ENCODE results near the gene PSMA5.
"Not testable (repeated sequence)": the region's sequence is repeated elsewhere in the genome, so short reads cannot be mapped to it uniquely, and the experiment has no call there.

PSMA5 gene

DNA sequence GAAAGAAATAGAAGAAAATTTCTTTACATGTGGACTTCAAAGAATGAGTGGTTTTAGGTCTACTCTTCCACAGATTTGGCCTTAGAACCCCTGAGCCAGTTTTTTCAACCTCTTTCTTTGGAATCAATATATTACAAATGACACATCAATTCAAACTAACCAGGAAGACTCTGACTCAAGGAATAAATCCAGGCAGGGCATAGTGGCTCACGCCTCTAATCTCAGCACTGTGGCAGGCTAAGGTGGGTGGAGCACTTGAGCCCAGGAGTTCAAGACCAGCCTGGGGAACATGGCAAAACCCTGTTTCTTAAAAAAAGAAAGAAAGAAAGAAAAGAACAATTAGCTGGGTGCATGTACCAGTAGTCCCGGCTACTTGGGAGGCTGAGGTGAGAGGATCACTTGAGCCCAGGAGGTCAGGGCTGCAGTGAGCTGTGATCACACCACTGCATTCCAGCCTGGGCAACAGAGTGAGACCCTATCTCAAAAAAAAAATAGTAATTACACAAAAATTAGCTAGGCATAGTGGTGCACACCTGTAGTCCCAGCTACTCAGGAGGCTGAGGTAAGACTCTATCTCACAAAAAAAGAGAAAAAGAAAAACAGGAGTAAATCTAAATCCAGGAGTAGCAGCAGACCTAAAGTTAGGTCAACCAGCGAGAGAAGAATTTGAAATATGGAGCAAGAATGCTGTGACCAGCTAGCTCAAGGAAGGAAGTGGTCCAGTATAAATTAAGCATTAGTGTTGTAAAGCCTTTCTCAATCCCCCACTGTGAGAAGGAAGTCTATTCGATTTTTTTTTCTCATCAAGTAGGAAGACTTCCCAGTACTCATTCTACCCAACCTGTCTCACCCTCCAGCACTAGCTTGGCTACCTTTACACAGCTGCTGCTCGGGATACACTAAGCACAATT lies 30.4 kb downstream of the PSMA5 start:
- Histone ChIP-seq H3K79me1 (ENCODE audit: low read depth, low read length) (no peaks in the 10 kb centered on the region), H3K4me2 (ENCODE audit: insufficient read depth, low read length, poor library complexity, severe bottlenecking) (no peak overlapping the region), H3K9me3 (replicated peaks in 1 of 2; ENCODE audit: control insufficient read depth in 2 of 2, insufficient read depth in 1 of 2, low read depth in 1 of 2, low read length in 2 of 2) (no peaks in the 10 kb centered on the region), H2BK5ac (ENCODE audit: low read length) (no peak overlapping the region), H3K4ac (ENCODE audit: low read length) (no peak overlapping the region), H3K36me3 (replicated peaks in 1 of 2; ENCODE audit: control insufficient read depth in 2 of 2, insufficient read depth in 2 of 2, low read length in 2 of 2) (peaks cover 0 to 3% of the 10 kb centered on the region in 2 donors), H4K91ac (ENCODE audit: low read depth, low read length, poor library complexity) (no peak overlapping the region), H2AFZ (ENCODE audit: low read length) (no peak overlapping the region), H3K9ac (ENCODE audit: low read depth, low read length, poor library complexity) (no peak overlapping the region), H2AK5ac (ENCODE audit: low read depth, low read length) (no peak overlapping the region), H4K8ac (ENCODE audit: low read depth, low read length) (no peak overlapping the region), H3K14ac (ENCODE audit: low read length) (no peak overlapping the region), H3K18ac (ENCODE audit: low read length) (no peak overlapping the region), H2BK12ac (ENCODE audit: low read length) (no peak overlapping the region), H3K4me1 (ENCODE audit: control insufficient read depth in 2 of 2, insufficient read depth in 1 of 2, low read depth in 1 of 2, low read length in 2 of 2) (peaks cover 15 to 35% of the 10 kb centered on the region in 2 donors), H3K23ac (ENCODE audit: low read depth, low read length, poor library complexity) (no peak overlapping the region), H3K4me3 (ENCODE audit: low read length in 2 of 2) (peak overlapping the region in 1 of 2 donors; percentile 60), H2BK15ac (ENCODE audit: low read length) (no peak overlapping the region), H3K27ac (replicated peaks; ENCODE audit: low read length) (no peak overlapping the region), H2BK120ac (ENCODE audit: low read depth, low read length) (no peak overlapping the region), H3K27me3 (ENCODE audit: control insufficient read depth in 3 of 3, insufficient read depth in 3 of 3, low read depth in 1 of 3, low read length in 3 of 3) (no peaks in the 10 kb centered on the region)
- no CpG with 5 or more reads among the region's 5 CpGs for WGBS, 2 donors (ENCODE audit: extremely low coverage in 2 of 2, insufficient read length in 2 of 2, insufficient replicate concordance in 1 of 2)
- DNase-seq (ENCODE audit: low spot score) = no peak

DNA sequence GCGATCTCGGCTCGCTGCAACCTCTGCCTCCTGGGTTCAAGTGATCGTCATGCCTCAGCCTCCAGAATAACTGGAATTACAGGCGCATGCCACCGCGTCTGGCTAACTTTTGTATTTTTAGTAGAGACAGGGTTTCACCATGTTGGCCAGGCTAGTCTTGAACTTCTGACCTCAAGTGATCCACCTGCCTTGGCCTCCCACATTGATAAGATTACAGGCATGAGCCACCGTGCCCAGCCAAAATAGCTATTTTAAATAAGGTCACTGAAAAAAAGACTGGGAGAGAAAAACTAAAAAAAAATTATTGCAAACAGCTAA lies 31.0 kb downstream of the PSMA5 start:
- not testable (repeated sequence) for H3K4me3 ChIP-seq (ENCODE audit: low read length in 2 of 2); H3K4ac ChIP-seq (ENCODE audit: low read length); DNase-seq (ENCODE audit: low spot score); H3K9me3 ChIP-seq (replicated peaks in 1 of 2; ENCODE audit: control insufficient read depth in 2 of 2, insufficient read depth in 1 of 2, low read depth in 1 of 2, low read length in 2 of 2); H2BK12ac ChIP-seq (ENCODE audit: low read length); H3K36me3 ChIP-seq (replicated peaks in 1 of 2; ENCODE audit: control insufficient read depth in 2 of 2, insufficient read depth in 2 of 2, low read length in 2 of 2); H2BK5ac ChIP-seq (ENCODE audit: low read length); H4K8ac ChIP-seq (ENCODE audit: low read depth, low read length); H2AK5ac ChIP-seq (ENCODE audit: low read depth, low read length); H2AFZ ChIP-seq (ENCODE audit: low read length); H3K4me2 ChIP-seq (ENCODE audit: insufficient read depth, low read length, poor library complexity, severe bottlenecking); H4K91ac ChIP-seq (ENCODE audit: low read depth, low read length, poor library complexity); H3K79me1 ChIP-seq (ENCODE audit: low read depth, low read length); H3K23ac ChIP-seq (ENCODE audit: low read depth, low read length, poor library complexity); H3K27me3 ChIP-seq (ENCODE audit: control insufficient read depth in 3 of 3, insufficient read depth in 3 of 3, low read depth in 1 of 3, low read length in 3 of 3); H3K14ac ChIP-seq (ENCODE audit: low read length); H2BK120ac ChIP-seq (ENCODE audit: low read depth, low read length); H3K18ac ChIP-seq (ENCODE audit: low read length); H2BK15ac ChIP-seq (ENCODE audit: low read length); H3K27ac ChIP-seq (replicated peaks; ENCODE audit: low read length); H3K9ac ChIP-seq (ENCODE audit: low read depth, low read length, poor library complexity)
- WGBS, 2 donors (ENCODE audit: extremely low coverage in 2 of 2, insufficient read length in 2 of 2, insufficient replicate concordance in 1 of 2) = no CpG with 5 or more reads among the region's 8 CpGs
- H3K4me1 ChIP-seq (ENCODE audit: control insufficient read depth in 2 of 2, insufficient read depth in 1 of 2, low read depth in 1 of 2, low read length in 2 of 2) = peaks cover 15 to 35% of the 10 kb centered on the region in 2 donors

DNA sequence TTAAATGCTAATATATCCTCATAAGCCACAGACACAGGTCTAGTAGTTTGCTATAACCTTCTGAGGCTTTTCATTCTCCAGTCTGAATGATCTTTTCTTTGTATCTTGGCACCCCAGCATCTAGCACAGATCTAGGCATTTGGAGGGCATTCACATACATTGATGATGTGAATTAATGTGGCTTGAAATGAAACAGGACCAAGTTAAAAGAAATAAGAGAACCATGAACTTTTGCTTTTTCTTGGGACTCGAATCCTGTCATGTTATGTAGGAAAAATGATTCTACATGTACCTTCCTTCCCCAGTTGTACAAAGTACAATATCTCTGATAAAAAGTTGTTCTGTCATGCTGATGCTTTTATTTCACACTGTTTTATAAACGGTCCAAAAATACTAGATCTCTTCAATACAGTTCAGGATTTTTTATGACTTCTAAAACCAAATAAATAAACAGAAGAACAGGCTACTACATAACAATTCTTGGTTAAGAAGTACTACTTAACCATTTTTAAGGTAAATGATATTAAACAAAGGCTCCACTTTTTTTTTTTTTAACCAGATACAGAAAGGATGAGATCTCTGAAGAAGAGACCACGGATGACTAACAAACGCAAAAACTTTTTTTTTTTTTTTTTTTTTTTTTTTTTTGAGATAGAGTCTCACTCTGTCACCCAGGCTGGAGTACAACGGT lies 31.5 kb downstream of the PSMA5 start:
- Histone ChIP-seq H3K4me1 (ENCODE audit: control insufficient read depth in 2 of 2, insufficient read depth in 1 of 2, low read depth in 1 of 2, low read length in 2 of 2) (peaks cover 15 to 35% of the 10 kb centered on the region in 2 donors), H2BK12ac (ENCODE audit: low read length) (no peak overlapping the region), H3K27ac (replicated peaks; ENCODE audit: low read length) (no peak overlapping the region), H2BK120ac (ENCODE audit: low read depth, low read length) (no peak overlapping the region), H3K4me2 (ENCODE audit: insufficient read depth, low read length, poor library complexity, severe bottlenecking) (no peak overlapping the region), H2AK5ac (ENCODE audit: low read depth, low read length) (no peak overlapping the region), H3K27me3 (ENCODE audit: control insufficient read depth in 3 of 3, insufficient read depth in 3 of 3, low read depth in 1 of 3, low read length in 3 of 3) (no peaks in the 10 kb centered on the region), H2BK5ac (ENCODE audit: low read length) (no peak overlapping the region), H3K36me3 (replicated peaks in 1 of 2; ENCODE audit: control insufficient read depth in 2 of 2, insufficient read depth in 2 of 2, low read length in 2 of 2) (no peaks in the 10 kb centered on the region), H3K9ac (ENCODE audit: low read depth, low read length, poor library complexity) (no peak overlapping the region), H2AFZ (ENCODE audit: low read length) (no peak overlapping the region), H3K23ac (ENCODE audit: low read depth, low read length, poor library complexity) (no peak overlapping the region), H2BK15ac (ENCODE audit: low read length) (no peak overlapping the region), H3K79me1 (ENCODE audit: low read depth, low read length) (peaks cover 2% of the 10 kb centered on the region), H3K4me3 (ENCODE audit: low read length in 2 of 2) (no peak overlapping the region), H3K18ac (ENCODE audit: low read length) (no peak overlapping the region), H3K14ac (ENCODE audit: low read length) (no peak overlapping the region), H4K91ac (ENCODE audit: low read depth, low read length, poor library complexity) (no peak overlapping the region), H3K9me3 (replicated peaks in 1 of 2; ENCODE audit: control insufficient read depth in 2 of 2, insufficient read depth in 1 of 2, low read depth in 1 of 2, low read length in 2 of 2) (no peaks in the 10 kb centered on the region), H3K4ac (ENCODE audit: low read length) (no peak overlapping the region), H4K8ac (ENCODE audit: low read depth, low read length) (no peak overlapping the region)
- WGBS, 2 donors (ENCODE audit: extremely low coverage in 2 of 2, insufficient read length in 2 of 2, insufficient replicate concordance in 1 of 2) = no CpG with 5 or more reads among the region's 5 CpGs
- DNase-seq (ENCODE audit: low spot score) = no peak

DNA sequence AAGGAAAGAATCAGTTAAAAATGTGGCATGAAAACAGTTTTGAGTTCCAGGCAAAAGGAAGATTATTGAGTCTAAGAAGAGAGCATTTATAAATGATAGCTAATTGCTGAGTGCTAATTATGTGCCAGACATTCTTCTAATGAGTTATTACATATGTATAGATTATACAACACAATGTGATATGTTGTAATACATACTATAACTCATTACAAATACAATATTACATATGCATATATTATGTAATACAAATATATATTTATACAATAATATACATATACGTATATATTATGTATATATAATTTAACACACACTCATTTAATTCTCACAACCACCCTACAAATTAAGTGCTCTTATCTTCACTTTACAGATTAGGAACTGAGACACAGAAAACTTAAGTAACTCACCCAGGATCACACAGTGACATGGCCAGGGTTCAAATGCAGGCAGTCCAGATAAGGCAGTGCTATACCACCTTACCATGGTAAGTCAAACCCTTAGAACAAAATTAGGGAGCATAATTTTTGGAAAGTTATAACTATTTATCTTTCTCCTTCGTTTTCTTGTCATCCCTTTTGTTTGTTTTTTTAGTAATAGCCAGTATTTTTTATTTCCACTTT lies 32.5 kb downstream of the PSMA5 start:
- Histone ChIP-seq H3K4me1 (ENCODE audit: control insufficient read depth in 2 of 2, insufficient read depth in 1 of 2, low read depth in 1 of 2, low read length in 2 of 2) (peaks cover 14 to 29% of the 10 kb centered on the region in 2 donors), H2BK12ac (ENCODE audit: low read length) (no peak overlapping the region)

More for the DNA sequence above, 32.5 kb downstream of the PSMA5 start:
- no peak for DNase-seq (ENCODE audit: low spot score)
- H3K14ac ChIP-seq (ENCODE audit: low read length) = no peak overlapping the region
- H3K9ac ChIP-seq (ENCODE audit: low read depth, low read length, poor library complexity) = no peak overlapping the region
- H3K4me3 ChIP-seq (ENCODE audit: low read length in 2 of 2) = no peak overlapping the region
- H3K79me1 ChIP-seq (ENCODE audit: low read depth, low read length) = peaks cover 2% of the 10 kb centered on the region
- 100% methylated on average over 1 of the region's 2 CpGs; no CpG with 5 or more reads in 1 of the 2 donors for WGBS, 2 donors (ENCODE audit: extremely low coverage in 2 of 2, insufficient read length in 2 of 2, insufficient replicate concordance in 1 of 2)
- no peak overlapping the region for H3K18ac ChIP-seq (ENCODE audit: low read length)
- no peak overlapping the region for H2AK5ac ChIP-seq (ENCODE audit: low read depth, low read length)
- H3K27me3 ChIP-seq (ENCODE audit: control insufficient read depth in 3 of 3, insufficient read depth in 3 of 3, low read depth in 1 of 3, low read length in 3 of 3) = no peaks in the 10 kb centered on the region
- H3K23ac ChIP-seq (ENCODE audit: low read depth, low read length, poor library complexity) = no peak overlapping the region
- no peak overlapping the region for H2AFZ ChIP-seq (ENCODE audit: low read length)
- H2BK120ac ChIP-seq (ENCODE audit: low read depth, low read length) = no peak overlapping the region
- no peak overlapping the region for H3K27ac ChIP-seq (replicated peaks; ENCODE audit: low read length)
- no peaks in the 10 kb centered on the region for H3K36me3 ChIP-seq (replicated peaks in 1 of 2; ENCODE audit: control insufficient read depth in 2 of 2, insufficient read depth in 2 of 2, low read length in 2 of 2)
- H4K8ac ChIP-seq (ENCODE audit: low read depth, low read length) = no peak overlapping the region
- no peak overlapping the region for H3K4me2 ChIP-seq (ENCODE audit: insufficient read depth, low read length, poor library complexity, severe bottlenecking)
- H3K4ac ChIP-seq (ENCODE audit: low read length) = no peak overlapping the region
- H2BK15ac ChIP-seq (ENCODE audit: low read length) = no peak overlapping the region
- H3K9me3 ChIP-seq (replicated peaks in 1 of 2; ENCODE audit: control insufficient read depth in 2 of 2, insufficient read depth in 1 of 2, low read depth in 1 of 2, low read length in 2 of 2) = no peaks in the 10 kb centered on the region
- H4K91ac ChIP-seq (ENCODE audit: low read depth, low read length, poor library complexity) = no peak overlapping the region
- H2BK5ac ChIP-seq (ENCODE audit: low read length) = no peak overlapping the region

All from neuronal stem cell (in vitro differentiated cells).